ENCODE results near the gene MALRD1. TPM values are rescaled to one million over a fixed set of nuclear protein-coding genes. Genes with fewer than 3 reads are reported as not detected.

MALRD1 gene
- total and polyA plus RNA-seq, 2 experiments from 2014 or later, result 0.45 TPM; not detected in 1

GRCh38 chr10:19728964-19729363 is 680.4 kb downstream of the MALRD1 start:
- H3K4me2 ChIP-seq (ENCODE audit: unreplicated experiment), result no peak overlapping the region
- H3K79me2 ChIP-seq (ENCODE audit: insufficient read depth), result no peaks in the 10 kb centered on the region
- no peaks in the 10 kb centered on the region for H3K36me3 ChIP-seq (ENCODE audit: low read depth)
- no peak overlapping the region for H3K9ac ChIP-seq
- in situ Hi-C loops (cut with MboI), result no loop called here
- no peak overlapping the region for H3K27ac ChIP-seq
- H3K9me3 ChIP-seq (ENCODE audit: low read depth), result no peaks in the 10 kb centered on the region
- no peak overlapping the region for H3K4me3 ChIP-seq
- no peaks in the 10 kb centered on the region for H4K20me1 ChIP-seq (ENCODE audit: insufficient read depth)
- TF ChIP-seq EZH2phosphoT487 (IDR thresholded peaks at IDR 0.05; ENCODE audit: insufficient read depth, low read depth) (no peak), EZH2 (IDR thresholded peaks at IDR 0.05; ENCODE audit: insufficient read depth, poor library complexity, severe bottlenecking) (no peak)
- 91 to 98% methylated on average over 2 of the region's 2 CpGs for WGBS, 2 experiments (ENCODE audit: low coverage in 1 of 2, low lambda C conversion rate in 2 of 2, missing lambda C conversion rate in 2 of 2)
- no peaks in the 10 kb centered on the region for H3F3A ChIP-seq (ENCODE audit: insufficient read depth)
- H3K27me3 ChIP-seq (replicated peaks; ENCODE audit: insufficient read depth), result no peaks in the 10 kb centered on the region
- no peaks in the 10 kb centered on the region for H3K9me2 ChIP-seq (ENCODE audit: insufficient read depth)
- no peak for DNase-seq
- peaks cover 13% of the 10 kb centered on the region for H3K4me1 ChIP-seq (ENCODE audit: insufficient read depth)
- H2AFZ ChIP-seq, result no peak overlapping the region

DNA sequence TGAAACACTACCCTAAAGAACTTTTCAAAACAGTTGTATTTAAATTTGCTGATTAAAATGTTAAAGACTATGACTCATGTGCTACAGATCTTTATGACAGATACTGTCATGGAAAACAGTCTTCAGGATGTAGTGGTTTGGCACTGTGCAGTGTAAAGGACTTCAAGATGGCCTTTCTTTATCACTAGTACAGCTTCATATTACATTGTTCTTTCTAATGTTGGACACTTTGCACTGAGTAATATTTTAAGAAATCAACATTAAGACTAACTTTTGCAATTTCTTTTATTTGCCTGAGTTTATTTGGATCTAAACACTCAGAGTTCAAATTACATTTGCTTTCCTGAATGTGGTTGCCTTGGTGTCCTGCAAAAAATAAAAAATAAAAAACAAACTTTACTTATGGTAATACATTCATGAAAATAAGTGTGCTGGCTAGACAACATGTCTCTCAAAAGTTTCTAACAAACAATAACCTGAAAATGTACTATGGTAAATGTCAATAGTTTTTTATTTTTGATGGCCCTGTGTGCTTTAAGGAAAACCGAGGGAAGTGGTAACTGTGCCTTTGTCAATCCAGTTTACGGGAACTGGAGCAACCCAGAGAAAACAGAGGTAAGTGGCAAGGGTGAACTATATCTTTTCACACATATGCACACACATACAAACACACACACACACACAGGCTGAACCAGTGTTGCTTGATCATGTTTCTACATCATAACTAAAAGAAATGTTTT is 681.7 kb downstream of the MALRD1 start:
- Histone ChIP-seq H2AFZ (no peak overlapping the region), H3K4me2 (ENCODE audit: unreplicated experiment) (no peak overlapping the region), H3K36me3 (ENCODE audit: low read depth) (no peaks in the 10 kb centered on the region), H3F3A (ENCODE audit: insufficient read depth) (no peaks in the 10 kb centered on the region), H3K4me1 (ENCODE audit: insufficient read depth) (peaks cover 13% of the 10 kb centered on the region), H3K9me2 (ENCODE audit: insufficient read depth) (no peaks in the 10 kb centered on the region), H3K9ac (0 out of 2 replicates have a peak overlapping the region, but pooled peaks have one; percentile 6), H3K79me2 (ENCODE audit: insufficient read depth) (no peaks in the 10 kb centered on the region), H4K20me1 (ENCODE audit: insufficient read depth) (no peaks in the 10 kb centered on the region), H3K9me3 (ENCODE audit: low read depth) (no peaks in the 10 kb centered on the region), H3K4me3 (no peak overlapping the region), H3K27ac (peak overlapping the region; percentile 2; the same call in 1 of the 2 replicates), H3K27me3 (replicated peaks; ENCODE audit: insufficient read depth) (no peaks in the 10 kb centered on the region)
- no peak for TF ChIP-seq EZH2phosphoT487 (IDR thresholded peaks at IDR 0.05; ENCODE audit: insufficient read depth, low read depth)
- TF ChIP-seq EZH2 (IDR thresholded peaks at IDR 0.05; ENCODE audit: insufficient read depth, poor library complexity, severe bottlenecking), result no peak
- in situ Hi-C loops (cut with MboI), result no loop called here
- WGBS, 2 experiments (ENCODE audit: low coverage in 1 of 2, low lambda C conversion rate in 2 of 2, missing lambda C conversion rate in 2 of 2), result 43 to 51% methylated on average over 2 of the region's 2 CpGs
- peak; percentile 65 for DNase-seq

DNA sequence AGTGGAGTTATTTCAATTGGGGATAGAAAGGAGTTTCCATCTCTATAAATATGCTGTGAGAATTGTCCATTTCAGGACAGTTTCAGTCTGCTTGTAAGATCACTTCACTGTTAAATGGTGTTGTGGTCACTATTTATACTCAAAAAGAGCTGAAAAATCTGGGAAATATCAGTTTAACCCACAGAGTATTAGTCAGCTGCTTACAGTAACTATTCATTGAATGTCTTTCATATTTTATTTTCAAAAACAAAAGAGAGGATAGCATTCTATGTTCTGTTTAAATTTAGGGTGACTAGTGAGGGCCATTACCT is 682.3 kb downstream of the MALRD1 start:
- peak; percentile 21 for DNase-seq
- Histone ChIP-seq H3K9me2 (ENCODE audit: insufficient read depth) (no peaks in the 10 kb centered on the region), H2AFZ (no peak overlapping the region), H3K4me1 (ENCODE audit: insufficient read depth) (peaks cover 13% of the 10 kb centered on the region), H3K36me3 (ENCODE audit: low read depth) (no peaks in the 10 kb centered on the region), H3K27ac (peak overlapping the region; percentile 2; the same call in 1 of the 2 replicates), H3K9ac (0 out of 2 replicates have a peak overlapping the region, but pooled peaks have one; percentile 6), H4K20me1 (ENCODE audit: insufficient read depth) (no peaks in the 10 kb centered on the region), H3K9me3 (ENCODE audit: low read depth) (no peaks in the 10 kb centered on the region), H3K79me2 (ENCODE audit: insufficient read depth) (no peaks in the 10 kb centered on the region), H3K4me2 (ENCODE audit: unreplicated experiment) (no peak overlapping the region), H3F3A (ENCODE audit: insufficient read depth) (no peaks in the 10 kb centered on the region), H3K27me3 (replicated peaks; ENCODE audit: insufficient read depth) (no peaks in the 10 kb centered on the region), H3K4me3 (no peak overlapping the region)
- in situ Hi-C loops (cut with MboI), result no loop called here
- TF ChIP-seq EZH2 (IDR thresholded peaks at IDR 0.05; ENCODE audit: insufficient read depth, poor library complexity, severe bottlenecking), result no peak
- no peak for TF ChIP-seq EZH2phosphoT487 (IDR thresholded peaks at IDR 0.05; ENCODE audit: insufficient read depth, low read depth)

DNA sequence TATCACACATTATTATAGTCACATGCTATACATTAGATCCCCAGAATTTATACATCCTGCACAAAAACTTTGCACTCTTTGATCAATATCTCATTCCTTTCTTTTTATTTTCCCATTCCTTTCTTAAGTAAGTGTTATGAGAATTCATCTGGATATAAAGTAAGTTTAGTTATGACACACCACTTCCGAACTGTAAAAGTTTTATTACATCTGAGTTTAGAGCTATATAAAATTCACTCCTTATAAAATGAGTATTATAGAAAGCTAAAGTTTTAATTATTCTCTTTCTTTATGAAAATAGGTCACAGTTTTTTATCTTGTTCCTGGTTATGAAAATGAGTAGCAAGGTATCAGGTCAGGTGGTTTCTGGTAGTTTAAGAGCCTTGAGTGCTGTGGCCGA is 683.0 kb downstream of the MALRD1 start:
- Histone ChIP-seq H3K27me3 (replicated peaks; ENCODE audit: insufficient read depth) (no peaks in the 10 kb centered on the region), H3K79me2 (ENCODE audit: insufficient read depth) (no peaks in the 10 kb centered on the region), H3F3A (ENCODE audit: insufficient read depth) (no peaks in the 10 kb centered on the region), H3K9ac (no peak overlapping the region), H4K20me1 (ENCODE audit: insufficient read depth) (no peaks in the 10 kb centered on the region), H3K4me3 (no peak overlapping the region), H3K36me3 (ENCODE audit: low read depth) (no peaks in the 10 kb centered on the region), H3K9me3 (ENCODE audit: low read depth) (no peaks in the 10 kb centered on the region), H3K27ac (no peak overlapping the region), H2AFZ (no peak overlapping the region), H3K4me1 (ENCODE audit: insufficient read depth) (peaks cover 13% of the 10 kb centered on the region), H3K9me2 (ENCODE audit: insufficient read depth) (no peaks in the 10 kb centered on the region), H3K4me2 (ENCODE audit: unreplicated experiment) (no peak overlapping the region)
- 94 to 95% methylated on average over 2 of the region's 2 CpGs for WGBS, 2 experiments (ENCODE audit: low coverage in 1 of 2, low lambda C conversion rate in 2 of 2, missing lambda C conversion rate in 2 of 2)
- in situ Hi-C loops (cut with MboI), result no loop called here
- no peak for DNase-seq
- no peak for TF ChIP-seq EZH2phosphoT487 (IDR thresholded peaks at IDR 0.05; ENCODE audit: insufficient read depth, low read depth)
- TF ChIP-seq EZH2 (IDR thresholded peaks at IDR 0.05; ENCODE audit: insufficient read depth, poor library complexity, severe bottlenecking), result no peak

Measured in GM23248 (cell line).